Loucy (cell line): ENCODE measurements around the gene FCAMR.

Experiments used
- H2AFZ ChIP-seq: fragments of 200-600 bp; sonication (generic); 2 replicates; pipeline ENCODE4 v1.6.0; 2016; ENCODE audit warnings: antibody characterized with exemption, mild to moderate bottlenecking, low read length, moderate library complexity
- H3F3A ChIP-seq: fragments of 200-600 bp; 2 replicates; pipeline ENCODE4 v1.6.0; 2016; ENCODE audit warnings: antibody characterized with exemption, low read depth, mild to moderate bottlenecking
- H3K27me3 ChIP-seq: fragments of 200-600 bp; sonication (generic); 2 replicates; pipeline ENCODE4 v1.6.1; 2014; ENCODE audit warnings: low read length, mild to moderate bottlenecking; ENCODE audit not compliant: insufficient read depth, poor library complexity, severe bottlenecking
- H3K36me3 ChIP-seq: fragments of 200-600 bp; sonication (generic); 2 replicates; pipeline ENCODE4 v1.6.1; 2016; ENCODE audit warnings: low read length; ENCODE audit not compliant: insufficient read depth
- H3K4me1 ChIP-seq: fragments of 200-600 bp; sonication (generic); 2 replicates; pipeline ENCODE4 v1.5.1; 2014; ENCODE audit warnings: low read length, mild to moderate bottlenecking; ENCODE audit not compliant: insufficient read depth, poor library complexity, severe bottlenecking
- H3K4me2 ChIP-seq: fragments of 200-600 bp; sonication (generic); 2 replicates; pipeline ENCODE4 v1.6.0; 2014; ENCODE audit warnings: antibody characterized with exemption, low read length, low read depth, mild to moderate bottlenecking; ENCODE audit not compliant: poor library complexity, severe bottlenecking
- H3K4me3 ChIP-seq: fragments of 200-600 bp; sonication (generic); 2 replicates; pipeline ENCODE4 v1.5.1; 2014; ENCODE audit warnings: low read length, mild to moderate bottlenecking, mixed read lengths; ENCODE audit not compliant: poor library complexity, severe bottlenecking
- H3K79me2 ChIP-seq: fragments of 200-600 bp; sonication (generic); 2 replicates; pipeline ENCODE4 v1.6.1; 2014; ENCODE audit warnings: low read length; ENCODE audit not compliant: insufficient read depth
- H3K9ac ChIP-seq: fragments of 200-600 bp; sonication (generic); 2 replicates; pipeline ENCODE4 v1.6.0; 2014; ENCODE audit warnings: mild to moderate bottlenecking, low read depth, low read length, moderate library complexity; ENCODE audit not compliant: poor library complexity, severe bottlenecking
- H3K9me2 ChIP-seq: fragments of 200-600 bp; sonication (generic); replicated peaks from 2 replicates; pipeline ENCODE4 v1.6.1; 2016; ENCODE audit warnings: low read depth, low read length, mixed read lengths
- H3K9me3 ChIP-seq: fragments of 200-600 bp; sonication (generic); 2 replicates; pipeline ENCODE4 v1.6.1; 2014; ENCODE audit warnings: mild to moderate bottlenecking, antibody characterized with exemption, low read length, low read depth; ENCODE audit not compliant: insufficient read depth
- H4K20me1 ChIP-seq: fragments of 200-600 bp; sonication (generic); 2 replicates; pipeline ENCODE4 v1.6.0; 2014; ENCODE audit warnings: antibody characterized with exemption, low read length, mild to moderate bottlenecking; ENCODE audit not compliant: insufficient read depth, poor library complexity, severe bottlenecking
- CTCF ChIP-seq: fragments of 200-600 bp; sonication (generic); conservative IDR thresholded peaks from 2 replicates; pipeline ENCODE4 v1.5.1; 2014; ENCODE audit warnings: mild to moderate bottlenecking, antibody characterized with exemption, low read length
- EZH2phosphoT487 ChIP-seq: fragments of 200-600 bp; IDR thresholded peaks from 2 replicates; pipeline ENCODE4 v1.6.1; 2018; ENCODE audit warnings: antibody characterized with exemption, mild to moderate bottlenecking, moderate library complexity, borderline replicate concordance

The FCAMR gene

GRCh38 chr1:206939131-206939530 is 31.1 kb downstream of the FCAMR start:
- Histone ChIP-seq H3K79me2 (no peaks in the 10 kb centered on the region), H3K4me1 (no peaks in the 10 kb centered on the region), H2AFZ (no peak overlapping the region), H3K9me2 (no peaks in the 10 kb centered on the region), H3K4me3 (no peak overlapping the region), H3F3A (no peaks in the 10 kb centered on the region), H3K9me3 (no peaks in the 10 kb centered on the region), H3K27me3 (no peaks in the 10 kb centered on the region), H4K20me1 (no peaks in the 10 kb centered on the region), H3K4me2 (no peak overlapping the region), H3K36me3 (no peaks in the 10 kb centered on the region), H3K9ac (no peak overlapping the region)
- TF ChIP-seq CTCF (no peak), EZH2phosphoT487 (no peak)

- no peaks in the 10 kb centered on the region for H3K4me1 ChIP-seq
- no peaks in the 10 kb centered on the region for H3F3A ChIP-seq
- no peaks in the 10 kb centered on the region for H3K36me3 ChIP-seq
- peak; percentile 20; the same call in 1 of the 2 replicates for TF ChIP-seq CTCF
- no peak for TF ChIP-seq EZH2phosphoT487
- H2AFZ ChIP-seq: no peak overlapping the region
- no peak overlapping the region for H3K4me3 ChIP-seq
- no peaks in the 10 kb centered on the region for H3K9me2 ChIP-seq
- no peak overlapping the region for H3K4me2 ChIP-seq
- no peaks in the 10 kb centered on the region for H3K79me2 ChIP-seq
- H3K27me3 ChIP-seq: no peaks in the 10 kb centered on the region
- H3K9me3 ChIP-seq: no peaks in the 10 kb centered on the region
- H4K20me1 ChIP-seq: no peaks in the 10 kb centered on the region
- H3K9ac ChIP-seq: no peak overlapping the region
Observed at GRCh38 chr1:206937425-206937824, 32.8 kb downstream of the FCAMR start.

- H3K79me2 ChIP-seq: no peaks in the 10 kb centered on the region
- peak overlapping the region; percentile 37 for H2AFZ ChIP-seq
- peak overlapping the region; percentile 11 for H3K4me2 ChIP-seq
- no peaks in the 10 kb centered on the region for H4K20me1 ChIP-seq
- TF ChIP-seq CTCF: peak; percentile 88
- no peak for TF ChIP-seq EZH2phosphoT487
- no peaks in the 10 kb centered on the region for H3K9me3 ChIP-seq
- H3K36me3 ChIP-seq: no peaks in the 10 kb centered on the region
- no peaks in the 10 kb centered on the region for H3K4me1 ChIP-seq
- H3K9me2 ChIP-seq: no peaks in the 10 kb centered on the region
- no peak overlapping the region for H3K9ac ChIP-seq
- no peaks in the 10 kb centered on the region for H3K27me3 ChIP-seq
- no peaks in the 10 kb centered on the region for H3F3A ChIP-seq
- H3K4me3 ChIP-seq: no peak overlapping the region
Observed at GRCh38 chr1:206935491-206936067, 34.7 kb downstream of the FCAMR start.
